Tibial artery (tissue), 4 donors: ENCODE results near the gene TIGIT.

ENCODE experiments used
- DNase-seq, 2 donors: peaks; one replicate each; pipeline ENCODE4 v3.0.0-alpha.2; 2019
- H3K27ac ChIP-seq, 2 donors: fragments of 200-600 bp; sonication (generic) in 1 of 2; 1 replicate in 1 of 2; 2 replicates in 1 of 2; pipeline ENCODE4 v1.5.1; 2018 to 2019; ENCODE audit warnings: mild to moderate bottlenecking in 1 of 2
- H3K27me3 ChIP-seq, 2 donors: fragments of 200-600 bp; sonication (generic) in 1 of 2; one replicate each; pipeline versions ENCODE4 v1.5.1 to v1.6.0; 2016 to 2019
- H3K36me3 ChIP-seq, 3 donors: fragments of 200-600 bp; sonication (generic) in 2 of 3; one replicate each; pipeline ENCODE4 v1.5.1; 2016 to 2019; ENCODE audit warnings: mild to moderate bottlenecking in 2 of 3
- H3K4me1 ChIP-seq, 4 donors: fragments of 200-600 bp; sonication (generic) in 2 of 4; 1 replicate in 3 of 4; 2 replicates in 1 of 4; pipeline ENCODE4 v1.5.1; 2016 to 2019
- H3K4me3 ChIP-seq, 2 donors: fragments of 200-600 bp; sonication (generic) in 1 of 2; 1 replicate in 1 of 2; 2 replicates in 1 of 2; pipeline ENCODE4 v1.5.1; 2018 to 2019; ENCODE audit warnings: mild to moderate bottlenecking in 2 of 2
- H3K9me3 ChIP-seq, 3 donors: fragments of 200-600 bp; sonication (generic) in 1 of 3; one replicate each; pipeline ENCODE4 v1.5.1; 2016 to 2019
- intact Hi-C: fragments of 100-400 bp; cut with DNase I; formaldehyde crosslinking; loops from one replicate; pipeline ENCODE4 v1.15.0; 2023; ENCODE audit warnings: low total_unique reads
- TF ChIP-seq, protein P1 (sequence below), 2 experiments: fragments of 200-600 bp in 1 of 2; fragments of 450-650 bp in 1 of 2; IDR thresholded peaks; one replicate each; pipeline ENCODE4 v1.5.1; 2017 to 2019; ENCODE audit warnings: antibody characterized with exemption in 2 of 2, mild to moderate bottlenecking in 1 of 2, moderate library complexity in 1 of 2

TIGIT gene

DNA sequence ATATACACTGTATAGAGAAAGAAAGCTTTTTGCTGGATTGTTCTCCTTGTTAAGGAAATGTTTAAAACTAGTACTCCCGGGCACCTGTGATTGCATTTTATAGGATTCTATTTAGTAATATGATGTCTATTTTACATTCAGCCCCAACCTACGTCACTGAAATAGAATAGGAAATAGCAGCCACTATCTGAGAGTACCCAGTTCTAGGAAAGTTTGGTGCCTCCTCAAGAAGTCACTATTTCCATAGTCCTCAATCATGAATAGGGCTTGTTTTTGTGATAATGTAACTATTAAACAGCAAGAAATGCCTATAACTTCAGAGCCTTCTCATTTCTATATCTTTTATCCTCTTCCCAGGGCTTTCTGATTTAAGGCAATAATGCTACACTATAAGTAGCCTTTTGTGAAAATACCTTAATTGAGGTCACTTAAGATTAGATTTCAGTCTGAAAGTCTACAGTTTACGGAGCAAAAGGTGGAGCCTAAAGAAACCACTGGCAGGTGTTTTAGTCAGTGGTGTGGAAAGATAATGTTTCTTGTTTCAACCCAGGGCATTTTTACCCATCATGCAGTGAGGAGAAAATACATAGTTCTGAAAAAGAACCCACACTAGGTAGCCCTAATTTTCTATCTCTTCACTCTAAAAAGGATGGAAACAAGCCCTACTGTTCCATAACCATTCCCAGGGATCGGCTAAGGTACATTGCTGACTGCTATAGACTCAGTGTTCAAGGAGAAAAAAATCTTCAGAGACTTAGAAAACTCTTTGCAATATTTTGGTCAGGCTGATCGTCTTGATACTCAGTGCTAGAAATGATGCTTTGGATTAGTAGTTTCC lies 38.7 kb downstream of the TIGIT start:
- Histone ChIP-seq H3K4me3 (no peak overlapping the region), H3K4me1 (no peaks in the 10 kb centered on the region), H3K27me3 (no peaks in the 10 kb centered on the region), H3K27ac (no peak overlapping the region), H3K36me3 (no peaks in the 10 kb centered on the region), H3K9me3 (no peaks in the 10 kb centered on the region)
- no peak for DNase-seq
- intact Hi-C loops: no loop called here
- TF ChIP-seq, protein P1, sequence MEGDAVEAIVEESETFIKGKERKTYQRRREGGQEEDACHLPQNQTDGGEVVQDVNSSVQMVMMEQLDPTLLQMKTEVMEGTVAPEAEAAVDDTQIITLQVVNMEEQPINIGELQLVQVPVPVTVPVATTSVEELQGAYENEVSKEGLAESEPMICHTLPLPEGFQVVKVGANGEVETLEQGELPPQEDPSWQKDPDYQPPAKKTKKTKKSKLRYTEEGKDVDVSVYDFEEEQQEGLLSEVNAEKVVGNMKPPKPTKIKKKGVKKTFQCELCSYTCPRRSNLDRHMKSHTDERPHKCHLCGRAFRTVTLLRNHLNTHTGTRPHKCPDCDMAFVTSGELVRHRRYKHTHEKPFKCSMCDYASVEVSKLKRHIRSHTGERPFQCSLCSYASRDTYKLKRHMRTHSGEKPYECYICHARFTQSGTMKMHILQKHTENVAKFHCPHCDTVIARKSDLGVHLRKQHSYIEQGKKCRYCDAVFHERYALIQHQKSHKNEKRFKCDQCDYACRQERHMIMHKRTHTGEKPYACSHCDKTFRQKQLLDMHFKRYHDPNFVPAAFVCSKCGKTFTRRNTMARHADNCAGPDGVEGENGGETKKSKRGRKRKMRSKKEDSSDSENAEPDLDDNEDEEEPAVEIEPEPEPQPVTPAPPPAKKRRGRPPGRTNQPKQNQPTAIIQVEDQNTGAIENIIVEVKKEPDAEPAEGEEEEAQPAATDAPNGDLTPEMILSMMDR (IDR thresholded peaks at IDR 0.05): no peak

DNA sequence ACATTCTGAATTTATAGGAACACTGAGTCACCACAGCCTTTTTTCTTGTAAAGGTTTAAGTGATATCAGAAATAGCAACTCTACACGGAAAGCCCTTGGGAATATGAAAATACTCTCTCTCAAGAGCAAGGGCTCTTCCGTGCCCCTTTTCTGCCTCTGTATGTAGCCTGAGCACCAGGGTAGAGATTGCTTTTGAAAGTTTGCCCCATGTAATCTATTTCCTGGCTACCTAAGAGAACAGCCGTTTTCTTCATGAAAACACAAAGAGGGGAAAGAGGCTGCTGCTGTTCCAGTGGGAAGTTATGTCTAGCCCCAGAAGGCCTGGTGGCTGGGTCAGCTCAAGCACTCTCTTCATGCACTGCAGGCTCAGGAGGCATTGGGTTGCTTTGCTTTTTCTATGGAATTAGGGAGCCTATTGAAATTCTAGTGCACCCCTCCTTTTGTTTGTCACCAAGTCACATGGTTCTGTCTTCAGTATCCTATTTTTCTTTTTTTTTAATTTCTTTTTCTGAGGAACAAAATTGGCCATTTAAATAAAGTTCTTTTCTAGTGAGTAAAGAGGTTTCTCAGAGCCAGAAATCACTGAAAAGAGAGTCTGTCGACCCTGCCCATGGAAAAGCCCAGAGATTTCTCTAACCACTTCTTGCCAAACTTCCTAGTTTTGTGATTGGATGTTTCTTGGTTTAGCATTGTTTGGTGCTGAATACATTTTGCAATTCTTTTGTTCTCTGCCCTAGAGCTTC lies 39.5 kb downstream of the TIGIT start:
- intact Hi-C loops: no loop called here
- H3K27me3 ChIP-seq: no peaks in the 10 kb centered on the region
- peaks cover 4 to 5% (median 5%) of the 10 kb centered on the region in 3 donors for H3K36me3 ChIP-seq
- DNase-seq: no peak
- H3K9me3 ChIP-seq: no peaks in the 10 kb centered on the region
- no peak overlapping the region for H3K27ac ChIP-seq
- H3K4me3 ChIP-seq: no peak overlapping the region
- TF ChIP-seq, protein P1 (IDR thresholded peaks at IDR 0.05): no peak
- no peaks in the 10 kb centered on the region for H3K4me1 ChIP-seq

DNA sequence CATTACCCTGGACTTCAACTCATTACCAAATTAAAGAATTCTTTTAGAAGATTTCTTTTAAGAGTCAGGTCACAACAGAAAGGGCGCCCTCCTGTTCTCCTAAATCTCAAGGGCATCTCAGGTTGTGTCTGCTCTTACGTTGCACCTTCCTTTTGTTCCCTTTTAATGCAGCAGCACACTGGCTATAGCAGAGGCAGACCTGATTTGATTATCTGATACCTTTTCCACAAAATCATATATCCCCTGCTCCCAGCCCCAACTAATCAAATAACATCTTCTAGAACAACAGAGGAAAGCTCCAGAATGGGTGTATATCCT lies 40.1 kb downstream of the TIGIT start:
- no peak for DNase-seq
- intact Hi-C loops: no loop called here
- peaks cover 8 to 9% (median 9%) of the 10 kb centered on the region in 3 donors for H3K36me3 ChIP-seq
- TF ChIP-seq, protein P1 (IDR thresholded peaks at IDR 0.05): no peak
- no peak overlapping the region for H3K27ac ChIP-seq
- H3K9me3 ChIP-seq: no peaks in the 10 kb centered on the region
- H3K4me1 ChIP-seq: no peaks in the 10 kb centered on the region
- H3K27me3 ChIP-seq: no peaks in the 10 kb centered on the region
- no peak overlapping the region for H3K4me3 ChIP-seq

DNA sequence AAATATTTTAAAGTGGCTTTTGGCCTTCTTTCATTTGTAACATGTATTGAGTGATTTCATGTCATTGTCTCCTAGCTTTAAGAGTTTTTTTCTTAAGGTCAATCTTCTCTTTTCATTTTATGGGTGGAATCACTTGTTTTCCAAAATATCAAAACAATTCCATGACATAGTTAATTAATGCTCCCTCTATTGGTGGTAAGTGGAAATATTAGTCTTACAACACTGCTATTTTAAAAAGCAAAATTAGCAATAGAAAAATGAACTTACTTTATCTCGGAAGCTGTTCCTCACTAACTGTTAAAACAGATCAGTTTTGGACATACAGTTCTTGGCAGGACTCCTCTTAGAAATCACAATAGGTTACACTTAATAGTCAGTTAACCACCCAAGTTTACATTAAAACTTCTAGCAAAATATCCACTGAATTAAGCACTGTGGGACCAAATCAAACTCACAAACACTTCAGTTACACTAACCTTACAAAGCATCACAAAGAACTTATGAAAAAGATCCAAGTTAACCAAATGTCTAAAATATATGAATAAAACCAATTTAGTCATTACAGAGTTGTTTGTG lies 42.4 kb downstream of the TIGIT start:
- no peak for DNase-seq
- TF ChIP-seq, protein P1 (IDR thresholded peaks at IDR 0.05): peak in 1 of 2 experiments; percentile 27
- intact Hi-C loops: no loop called here
- Histone ChIP-seq H3K4me1 (no peaks in the 10 kb centered on the region), H3K27ac (no peak overlapping the region), H3K36me3 (peaks cover 13 to 16% (median 15%) of the 10 kb centered on the region in 3 donors), H3K27me3 (no peaks in the 10 kb centered on the region), H3K9me3 (no peaks in the 10 kb centered on the region), H3K4me3 (no peak overlapping the region)

GRCh38 chr3:114336857-114337256 lies 43.0 kb downstream of the TIGIT start:
- intact Hi-C loops: no loop called here
- Histone ChIP-seq H3K4me1 (no peaks in the 10 kb centered on the region), H3K27ac (no peak overlapping the region), H3K4me3 (no peak overlapping the region), H3K36me3 (peaks cover 15 to 16% (median 15%) of the 10 kb centered on the region in 3 donors), H3K27me3 (no peaks in the 10 kb centered on the region), H3K9me3 (no peaks in the 10 kb centered on the region)
- TF ChIP-seq, protein P1 (IDR thresholded peaks at IDR 0.05): no peak
- DNase-seq: no peak
